HG02973 (cell line): ENCODE results near the gene TSNAXIP1.
A peak's percentile ranks its signal among the peaks of the same experiment; 100 is the strongest.

Experiments
- ATAC-seq: cut with Tn5 transposase; IDR thresholded peaks from one replicate; pipeline ENCODE4 v1.9.1; 2021; ENCODE audit warnings: moderate library complexity; ENCODE audit not compliant: unreplicated experiment

The TSNAXIP1 gene

DNA sequence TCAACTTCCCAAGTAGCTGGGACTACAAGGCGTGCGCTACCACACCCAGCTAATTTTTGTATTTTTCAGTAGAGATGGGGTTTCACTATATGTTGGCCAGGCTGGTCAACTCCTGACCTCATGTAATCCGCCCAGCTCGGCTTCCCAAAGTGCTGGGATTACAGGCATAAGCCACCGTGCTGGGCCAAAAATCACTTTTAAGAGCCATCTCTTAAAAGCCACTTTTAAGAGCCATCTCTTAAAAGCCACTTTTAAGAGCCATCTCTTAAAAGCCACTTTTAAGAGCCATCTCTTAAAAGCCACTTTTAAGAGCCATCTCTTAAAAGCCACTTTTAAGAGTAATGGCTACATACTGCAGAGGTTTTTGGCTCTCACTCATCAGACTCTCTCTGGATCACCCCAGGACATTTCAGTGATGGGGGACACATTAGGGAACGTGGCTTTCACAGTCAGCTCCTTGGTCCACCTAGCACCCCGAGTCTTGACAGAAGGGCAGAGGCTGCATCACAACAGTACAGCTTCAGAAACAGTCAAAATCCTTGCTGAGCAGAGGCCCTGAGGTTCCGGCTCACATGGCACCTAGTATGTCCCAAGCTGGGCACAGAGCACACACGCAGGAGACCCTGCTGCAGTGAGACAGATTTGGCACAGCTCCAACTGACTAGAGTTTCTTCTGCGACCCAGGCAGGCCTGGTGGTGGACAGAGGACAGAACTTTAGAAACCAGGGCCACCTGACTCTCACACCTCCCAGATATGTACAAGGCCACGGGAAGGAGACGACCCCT is 23.9 kb upstream of the TSNAXIP1 start:
- no peak for ATAC-seq

GRCh38 chr16:67783353-67783725 is 23.4 kb upstream of the TSNAXIP1 start:
- ATAC-seq, result no peak

DNA sequence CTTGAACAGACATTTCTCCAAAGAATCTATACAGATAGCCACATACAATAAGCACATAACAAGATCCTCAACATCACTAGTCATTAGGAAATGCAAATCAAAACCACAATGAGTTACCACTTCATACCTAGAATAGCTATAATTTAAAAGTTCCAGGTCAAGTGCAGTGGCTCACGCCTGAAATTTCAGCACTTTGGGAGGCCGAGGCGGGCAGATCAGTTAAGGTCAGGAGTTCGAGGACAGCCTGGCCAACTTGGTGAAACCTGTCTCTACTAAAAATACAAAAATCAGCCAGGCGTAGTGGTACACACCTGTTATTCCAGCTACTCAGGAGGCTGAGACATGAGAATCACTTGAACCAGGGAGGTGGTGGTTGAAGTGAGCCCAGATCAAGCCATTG is 20.2 kb upstream of the TSNAXIP1 start:
- ATAC-seq, result no peak

GRCh38 chr16:67790071-67790470 is 16.6 kb upstream of the TSNAXIP1 start:
- ATAC-seq, result no peak

DNA sequence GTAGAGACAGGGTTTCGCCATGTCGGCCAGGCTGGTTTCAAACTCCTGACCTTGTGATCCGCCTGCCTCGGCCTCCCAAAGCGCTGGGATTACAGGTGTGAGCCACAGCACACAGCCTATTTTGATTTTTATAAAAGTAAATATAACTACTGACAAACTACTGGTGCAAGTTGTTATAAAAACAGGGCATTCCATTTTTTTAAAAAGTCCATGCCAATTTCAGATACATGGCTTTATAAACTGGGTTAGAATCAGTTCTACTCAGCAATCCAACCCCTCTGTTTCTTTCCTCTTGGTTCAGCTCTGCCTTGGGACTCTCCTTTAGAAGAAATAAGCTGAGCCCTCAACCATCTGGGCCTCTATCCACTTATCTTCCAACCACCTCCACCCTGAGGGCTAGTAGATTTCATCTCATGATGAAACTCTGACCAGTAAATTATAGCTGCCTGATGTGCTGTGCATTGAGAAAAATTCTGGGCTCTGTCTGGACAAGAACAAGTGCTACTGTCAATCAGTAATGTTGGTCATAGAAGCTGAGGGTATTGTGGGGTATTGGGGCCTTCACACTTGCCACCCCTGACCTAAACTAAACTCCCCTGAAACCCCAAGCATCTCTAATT is 10.5 kb upstream of the TSNAXIP1 start:
- ATAC-seq, result no peak

- no peak for ATAC-seq
Measured at GRCh38 chr16:67800338-67800926, 6.3 kb upstream of the TSNAXIP1 start.

DNA sequence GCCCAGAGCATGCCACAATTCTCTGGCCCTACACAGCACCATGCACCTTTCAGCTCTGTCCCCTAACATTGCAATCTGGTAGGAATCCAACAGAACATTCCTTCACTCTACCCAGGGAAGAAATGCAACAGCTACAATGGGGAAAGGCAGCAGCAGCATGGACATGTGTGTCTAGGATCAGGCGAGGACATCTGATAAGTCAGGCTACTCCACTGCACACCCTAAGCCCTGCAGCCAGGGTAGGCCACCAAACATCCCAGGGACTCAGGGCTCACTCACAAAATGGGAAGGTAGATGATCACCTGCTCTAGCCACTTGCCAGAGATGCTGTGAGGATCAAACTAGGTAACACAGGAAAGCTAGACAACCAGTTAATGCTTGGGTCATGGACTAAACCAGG is 5.4 kb upstream of the TSNAXIP1 start:
- no peak for ATAC-seq

GRCh38 chr16:67801883-67802282 is 4.8 kb upstream of the TSNAXIP1 start:
- ATAC-seq, result no peak

DNA sequence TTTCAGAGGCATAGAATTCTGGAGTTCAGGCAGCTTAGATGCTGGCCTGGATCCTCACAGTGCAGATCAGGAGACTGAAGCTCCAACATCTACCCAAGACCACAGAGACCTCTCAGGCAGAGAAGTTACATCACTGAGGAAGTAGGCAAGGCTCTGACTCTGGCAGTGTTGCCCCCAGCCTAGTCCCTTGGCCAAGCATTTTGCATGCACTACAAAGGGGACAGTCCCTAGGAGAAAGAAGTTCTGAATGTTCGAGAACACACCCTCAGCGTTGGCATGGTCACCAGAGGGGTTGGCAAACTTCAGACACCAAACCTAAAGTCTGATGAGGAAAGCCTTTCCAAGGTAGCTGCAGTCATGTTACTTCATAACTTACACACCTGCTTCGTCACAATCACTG is 2.8 kb upstream of the TSNAXIP1 start:
- no peak for ATAC-seq

GRCh38 chr16:67804853-67805542 is 1.7 kb upstream of the TSNAXIP1 start:
- no peak for ATAC-seq

DNA sequence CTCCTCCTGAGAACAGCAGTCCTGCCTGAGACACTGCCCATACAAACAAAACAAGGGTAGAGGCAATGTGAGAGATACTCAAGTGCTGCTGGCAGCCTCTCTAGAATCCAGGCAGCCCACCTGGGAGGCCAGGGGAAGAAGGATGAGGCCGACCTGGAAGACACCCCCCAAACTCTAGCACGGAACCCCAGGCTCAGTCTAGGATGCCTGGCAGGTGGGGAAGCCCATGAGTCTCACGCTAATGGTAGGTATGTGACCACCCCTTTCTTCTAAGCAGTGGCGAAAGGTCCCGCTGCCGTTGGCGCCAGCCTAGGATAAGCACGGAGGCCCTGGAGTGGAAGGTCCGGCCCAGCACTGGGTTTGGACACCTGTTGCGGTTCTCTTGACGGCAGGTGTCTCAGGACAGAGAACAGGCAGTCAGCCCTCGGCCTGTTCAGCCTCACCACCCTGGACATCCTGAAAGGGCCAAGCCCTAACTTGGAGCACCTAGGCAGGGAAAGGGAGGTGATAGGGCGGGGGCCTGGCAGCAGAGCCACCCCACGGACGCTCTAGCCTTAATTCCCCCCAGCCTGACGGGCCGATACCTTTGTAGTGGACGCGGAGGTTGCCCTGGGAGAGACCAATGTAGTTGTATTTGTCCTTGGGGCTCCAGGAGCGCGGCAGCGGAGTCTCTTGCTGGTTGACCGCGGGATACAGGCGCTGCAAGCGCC is 816 bp upstream of the TSNAXIP1 start:
- ATAC-seq, result peak; percentile 1

- ATAC-seq, result no peak
Measured at GRCh38 chr16:67807148-67807682, 526 bp downstream of the TSNAXIP1 start.

DNA sequence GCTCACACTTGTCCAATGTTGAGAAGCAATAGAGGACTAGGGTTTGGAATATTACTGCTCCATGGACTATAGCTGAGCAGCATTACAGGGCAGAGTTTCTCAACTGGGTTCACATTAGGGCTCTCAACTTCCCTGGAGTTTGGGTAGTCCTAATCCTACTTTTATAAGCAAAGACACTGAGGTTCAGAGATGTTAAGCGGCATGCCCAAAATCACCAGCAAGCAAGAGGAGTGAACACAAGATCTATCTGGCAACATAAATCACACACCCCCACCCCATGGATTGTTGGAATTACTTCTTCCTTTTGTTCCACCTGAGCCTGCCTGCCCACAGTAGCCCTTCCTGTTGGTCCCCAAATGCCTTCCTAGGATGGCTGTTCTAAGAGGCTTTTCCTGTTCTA is 5.2 kb downstream of the TSNAXIP1 start:
- ATAC-seq, result no peak

DNA sequence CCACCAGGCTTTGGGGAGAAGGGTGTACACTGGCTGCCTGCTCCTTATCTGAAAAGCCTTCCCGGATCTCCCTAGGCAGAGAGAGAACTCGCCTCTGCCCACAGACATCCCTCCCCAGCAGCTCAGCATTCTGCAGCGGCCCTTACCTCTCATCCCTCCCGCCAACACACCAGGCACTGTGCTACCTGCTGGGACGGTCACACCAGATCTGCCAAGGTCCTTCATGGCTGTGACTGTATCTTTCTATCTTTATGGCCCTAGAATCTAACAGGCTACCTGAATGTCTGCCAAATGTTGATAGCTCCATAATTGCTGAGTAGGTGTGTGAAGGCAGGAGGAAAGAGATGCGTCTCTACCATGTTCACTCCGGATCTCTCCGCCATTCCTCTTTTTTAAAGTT is 7.9 kb downstream of the TSNAXIP1 start:
- no peak for ATAC-seq

DNA sequence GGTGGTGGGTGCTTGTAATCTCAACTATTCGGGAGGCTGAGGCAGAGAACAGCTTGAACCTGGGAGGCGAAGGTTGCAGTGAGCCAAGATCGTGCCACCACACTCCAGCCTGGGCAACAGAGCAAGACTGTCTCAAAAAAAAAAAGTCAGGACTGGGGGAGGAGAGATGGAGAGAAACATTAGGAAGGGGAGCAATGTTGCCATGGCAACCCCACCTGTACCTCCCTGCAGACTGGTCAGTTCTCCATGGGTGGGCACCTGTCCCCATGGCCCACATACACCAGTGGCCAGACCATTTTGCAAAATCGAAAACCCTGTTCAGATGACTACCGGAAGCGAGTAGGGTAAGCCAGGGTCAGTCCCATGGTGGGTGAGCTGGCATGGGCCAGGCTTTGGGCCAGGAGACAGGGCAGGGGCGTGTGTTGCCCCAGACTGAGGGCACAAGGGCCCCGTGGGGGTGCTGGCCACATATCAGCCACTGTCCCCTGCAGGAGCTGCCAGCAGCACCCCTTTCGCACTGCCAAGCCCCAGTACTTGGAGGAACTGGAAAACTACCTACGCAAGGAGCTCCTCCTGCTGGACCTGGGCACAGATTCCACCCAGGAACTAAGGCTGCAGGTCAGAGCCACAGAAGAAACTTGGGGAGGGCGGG is 14.0 kb downstream of the TSNAXIP1 start:
- no peak for ATAC-seq

DNA sequence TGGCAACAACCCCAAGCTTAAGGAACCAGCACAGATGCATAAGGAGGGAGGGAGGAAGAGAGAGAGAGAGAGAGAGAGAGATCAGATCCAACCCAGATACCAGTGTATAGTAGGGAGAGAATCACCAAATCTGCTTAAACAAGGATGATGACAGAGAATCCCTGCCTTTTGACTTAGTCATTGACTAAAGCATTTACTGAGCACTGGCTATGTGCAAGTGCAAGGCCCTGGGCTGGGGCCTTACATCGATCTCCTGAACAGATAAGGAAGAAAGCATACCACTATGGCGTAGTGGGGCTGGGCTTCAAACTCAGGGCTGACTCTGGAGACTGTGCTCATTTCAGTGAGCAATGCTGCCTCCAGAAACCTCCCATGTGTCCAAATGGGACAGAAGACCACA is 15.8 kb downstream of the TSNAXIP1 start:
- ATAC-seq, result no peak

DNA sequence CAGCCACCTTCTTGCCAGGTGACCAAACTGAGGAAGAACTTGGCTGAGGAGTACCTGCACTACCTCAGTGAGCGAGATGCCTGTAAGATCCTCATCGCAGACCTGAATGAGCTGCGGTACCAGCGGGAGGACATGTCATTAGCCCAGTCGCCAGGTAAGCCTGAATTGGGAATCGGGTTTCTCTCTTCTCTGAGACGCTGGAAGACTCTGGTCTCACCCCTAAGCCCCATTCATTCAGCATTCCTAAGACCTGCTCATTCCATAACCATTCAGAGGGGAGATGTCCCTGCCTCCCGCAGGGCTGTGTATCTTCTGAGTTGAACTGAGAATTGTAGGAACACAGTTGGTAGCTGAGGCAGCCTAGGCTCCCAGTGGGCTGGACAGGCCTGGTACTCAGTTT is 18.4 kb downstream of the TSNAXIP1 start:
- ATAC-seq, result no peak

DNA sequence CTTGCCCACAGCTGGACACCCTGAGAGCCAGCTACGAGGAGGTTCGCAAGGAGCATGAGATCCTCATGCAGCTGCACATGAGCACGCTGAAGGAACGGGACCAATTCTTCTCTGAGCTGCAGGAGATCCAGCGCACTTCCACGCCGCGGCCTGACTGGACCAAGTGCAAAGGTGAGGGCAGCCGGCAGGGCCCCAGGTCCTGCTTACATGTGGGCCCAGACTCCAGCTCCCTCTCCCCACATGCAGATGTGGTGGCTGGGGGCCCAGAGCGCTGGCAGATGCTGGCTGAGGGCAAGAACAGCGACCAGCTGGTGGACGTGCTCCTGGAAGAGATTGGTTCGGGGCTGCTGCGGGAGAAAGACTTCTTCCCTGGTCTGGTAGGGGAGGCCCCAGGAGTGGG is 19.2 kb downstream of the TSNAXIP1 start:
- no peak for ATAC-seq

DNA sequence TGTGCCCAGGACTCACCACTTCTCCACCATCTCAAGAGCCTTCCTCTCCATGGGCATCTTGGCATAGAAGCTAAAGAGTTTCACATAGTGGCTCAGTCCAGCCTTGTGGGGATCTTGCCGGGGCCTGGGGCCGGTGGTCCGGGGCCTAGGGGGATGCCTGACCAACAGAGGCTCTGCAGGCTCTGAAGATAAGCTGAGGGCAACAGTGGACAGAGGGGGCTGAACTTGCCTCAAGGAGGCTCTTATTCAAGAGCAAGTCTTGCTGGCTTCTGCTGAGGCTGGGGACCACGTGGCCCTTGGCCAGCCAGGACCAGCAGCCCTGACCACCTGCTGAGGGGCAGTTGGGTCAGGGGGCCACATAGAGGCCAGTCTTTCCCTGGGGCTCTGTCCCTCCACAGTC is 22.0 kb downstream of the TSNAXIP1 start:
- ATAC-seq, result no peak

GRCh38 chr16:67833030-67833414 is 26.3 kb downstream of the TSNAXIP1 start:
- no peak for ATAC-seq
